ENCODE data around the gene LSM10.

GRCh38 chr1:36440646-36441045 is 42.9 kb upstream of the LSM10 start:
- no peak for TF ChIP-seq CTCF (conservative IDR thresholded peaks at IDR 0.05; ENCODE audit: low read length)
- no peak for TF ChIP-seq EZH2phosphoT487 (IDR thresholded peaks at IDR 0.05; ENCODE audit: borderline replicate concordance)

Measured in Loucy (cell line).